Raji (cell line): Measurements from ENCODE around the gene DLGAP1.

ENCODE experiments used
- POLR2A ChIP-seq: IDR thresholded peaks from 2 replicates; pipeline ENCODE4 v1.6.1; 2011; ENCODE audit warnings: low read depth, low read length, control low read depth; ENCODE audit not compliant: insufficient read depth

Gene DLGAP1

GRCh38 chr18:3715231-3716080 is 739.7 kb downstream of the DLGAP1 start:
- TF ChIP-seq POLR2A = no peak

GRCh38 chr18:3713708-3714107 is 741.4 kb downstream of the DLGAP1 start:
- TF ChIP-seq POLR2A = no peak

GRCh38 chr18:3713166-3713565 is 741.9 kb downstream of the DLGAP1 start:
- no peak for TF ChIP-seq POLR2A

- no peak for TF ChIP-seq POLR2A
Measured at GRCh38 chr18:3712491-3712890, 742.6 kb downstream of the DLGAP1 start.

GRCh38 chr18:3710712-3711301 is 744.3 kb downstream of the DLGAP1 start:
- TF ChIP-seq POLR2A = no peak

GRCh38 chr18:3709205-3709604 is 745.9 kb downstream of the DLGAP1 start:
- no peak for TF ChIP-seq POLR2A

- TF ChIP-seq POLR2A = no peak
Measured at GRCh38 chr18:3706279-3707097, 748.6 kb downstream of the DLGAP1 start.

- TF ChIP-seq POLR2A = no peak
Measured at GRCh38 chr18:3704556-3705344, 750.4 kb downstream of the DLGAP1 start.

- TF ChIP-seq POLR2A = no peak
Measured at GRCh38 chr18:3703732-3704176, 751.4 kb downstream of the DLGAP1 start.

GRCh38 chr18:3693410-3693809 is 761.7 kb downstream of the DLGAP1 start:
- no peak for TF ChIP-seq POLR2A

GRCh38 chr18:3692691-3693090 is 762.4 kb downstream of the DLGAP1 start:
- TF ChIP-seq POLR2A = no peak

- TF ChIP-seq POLR2A = no peak
Measured at GRCh38 chr18:3692113-3692621, 762.9 kb downstream of the DLGAP1 start.

- no peak for TF ChIP-seq POLR2A
Measured at GRCh38 chr18:3691705-3692104, 763.4 kb downstream of the DLGAP1 start.

GRCh38 chr18:3690764-3691066 is 764.4 kb downstream of the DLGAP1 start:
- TF ChIP-seq POLR2A = no peak
